Gastrocnemius medialis (tissue), 4 donors: ENCODE data around the gene GABARAPL1. TPM values are rescaled to one million over a fixed set of nuclear protein-coding genes. Genes with fewer than 3 reads are reported as not detected.
"Not testable (repeated sequence)": the region's sequence is repeated elsewhere in the genome, so short reads cannot be mapped to it uniquely, and the experiment has no call there.

Experiments used
- ATAC-seq, 2 donors: fragments of 150-250 bp; one replicate each; pipeline ENCODE4 v1.9.1; 2016
- DNase-seq, 2 donors: peaks; one replicate each; pipeline ENCODE4 v3.0.0-alpha.2; 2019
- H3K27ac ChIP-seq, 4 donors: fragments of 200-600 bp; sonication (generic); 1 replicate in 1 of 4; 2 replicates in 3 of 4; pipeline ENCODE4 v1.5.1; 2016 to 2018; ENCODE audit warnings: mild to moderate bottlenecking in 2 of 4, moderate library complexity in 1 of 4
- H3K27me3 ChIP-seq, 3 donors: fragments of 200-600 bp; sonication (generic) in 2 of 3; 1 replicate in 1 of 3; 2 replicates in 2 of 3; pipeline versions ENCODE4 v1.5.1 to v1.6.0; 2016 to 2019; ENCODE audit warnings: mild to moderate bottlenecking in 1 of 3, moderate library complexity in 1 of 3
- H3K36me3 ChIP-seq, 2 donors: fragments of 200-600 bp; sonication (generic) in 1 of 2; one replicate each; pipeline ENCODE4 v1.5.1; 2017 to 2018
- H3K4me1 ChIP-seq, 2 donors: fragments of 200-600 bp; sonication (generic) in 1 of 2; one replicate each; pipeline ENCODE4 v1.5.1; 2016 to 2017; ENCODE audit warnings: mild to moderate bottlenecking in 2 of 2
- H3K4me3 ChIP-seq, 4 donors: fragments of 200-600 bp; sonication (generic) in 3 of 4; 1 replicate in 1 of 4; 2 replicates in 3 of 4; pipeline ENCODE4 v1.5.1; 2016 to 2019; ENCODE audit warnings: mild to moderate bottlenecking in 2 of 4
- H3K9me3 ChIP-seq, 3 donors: fragments of 200-600 bp; sonication (generic) in 2 of 3; 1 replicate in 1 of 3; 2 replicates in 2 of 3; pipeline ENCODE4 v1.5.1; 2016 to 2019
- CTCF ChIP-seq, 5 experiments: fragments of 450-650 bp in 3 of 5; fragments of 200-600 bp in 2 of 5; sonication (generic) in 2 of 5; IDR thresholded peaks in 4 of 5; conservative IDR thresholded peaks in 1 of 5; 1 replicate in 4 of 5; 2 replicates in 1 of 5; pipeline ENCODE4 v1.5.1; 2016 to 2019; ENCODE audit warnings: antibody characterized with exemption in 5 of 5, mild to moderate bottlenecking in 3 of 5, moderate library complexity in 3 of 5
- POLR2A ChIP-seq, 2 donors: fragments of 450-650 bp; IDR thresholded peaks; one replicate each; pipeline ENCODE4 v1.6.1; 2017; ENCODE audit warnings: antibody characterized with exemption in 2 of 2, mild to moderate bottlenecking in 2 of 2, moderate library complexity in 2 of 2
- in situ Hi-C, 4 donors: fragments of 200-750 bp; cut with MboI; loops; one replicate each; pipeline versions ENCODE4 v1.15.0 to v1.8.0; 2017; ENCODE audit warnings: low sequenced_read_pairs in 4 of 4
- intact Hi-C: fragments of 100-400 bp; cut with DNase I; formaldehyde crosslinking; loops from one replicate; pipeline ENCODE4 v1.15.1; 2023; ENCODE audit warnings: low total_unique reads
- total RNA-seq, 4 donors: library from RNA; depleted of rRNA; stranded (reverse); fragments of >200 nt; gene quantifications; one replicate each; pipeline versions ENCODE4 v1.1.0 to v1.2.3, GENCODE V29; 2016

The GABARAPL1 gene
- total RNA-seq, 4 donors from 2014 or later, result 144 to 605 (median 175) TPM

DNA sequence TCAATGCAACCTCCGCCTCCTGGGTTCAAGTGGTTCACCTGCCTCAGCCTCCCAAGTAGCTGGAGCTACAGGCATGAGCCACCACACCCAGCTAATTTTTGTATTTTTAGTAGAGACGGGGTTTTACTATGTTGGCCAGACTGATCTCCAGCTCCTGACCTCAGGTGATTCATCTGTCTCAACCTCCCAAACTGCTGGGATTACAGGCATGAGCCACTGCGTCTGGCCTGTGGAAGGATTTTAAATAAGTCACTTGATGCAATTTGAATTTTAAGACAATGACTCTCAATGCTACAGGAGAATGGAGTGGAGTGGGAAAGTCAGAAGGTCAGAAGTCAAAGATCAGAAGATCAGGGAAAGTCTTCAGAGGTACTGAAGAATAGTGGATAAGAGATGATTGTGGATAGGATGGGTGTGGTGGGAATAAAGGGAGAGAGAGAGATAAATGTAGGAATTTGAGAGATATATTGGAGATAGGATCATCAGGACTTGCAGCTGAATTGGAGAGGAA is 18.5 kb upstream of the GABARAPL1 start:
- TF ChIP-seq CTCF (IDR thresholded peaks at IDR 0.05 in 4 of 5, conservative IDR thresholded peaks at IDR 0.05 in 1 of 5), result no peak
- no peak for TF ChIP-seq POLR2A (IDR thresholded peaks at IDR 0.05)
- ATAC-seq (no peak), DNase-seq (no peak)
- Histone ChIP-seq H3K27me3 (no peaks in the 10 kb centered on the region), H3K27ac (no peak overlapping the region), H3K4me3 (no peak overlapping the region), H3K36me3 (no peaks in the 10 kb centered on the region), H3K9me3 (no peaks in the 10 kb centered on the region), H3K4me1 (no peaks in the 10 kb centered on the region)
- intact Hi-C loops (no loop called here), in situ Hi-C loops (loop anchor here in 1 of 4 donors (5.0 kb wide), 1 partner anchor 42 kb away; no protein-coding TSS in a partner anchor)

DNA sequence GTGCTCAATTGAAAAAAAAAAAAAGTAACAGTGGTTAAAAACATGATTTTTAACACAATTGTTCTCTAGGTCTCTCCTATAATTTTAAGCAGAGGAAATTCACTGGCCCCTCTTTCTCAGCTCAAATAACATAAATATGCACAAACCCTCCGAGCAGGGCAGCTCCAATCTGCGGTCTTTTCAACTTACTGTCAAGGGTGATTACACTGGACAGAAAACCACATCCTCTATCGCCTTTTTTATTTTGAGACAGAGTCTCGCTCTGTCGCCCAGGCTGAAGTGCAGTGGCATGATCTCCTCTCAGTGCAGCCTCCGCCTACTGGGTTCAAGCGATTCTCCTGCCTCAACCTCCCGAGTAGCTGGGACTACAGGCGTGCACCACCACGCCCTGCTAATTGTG is 16.5 kb upstream of the GABARAPL1 start:
- in situ Hi-C loops, result no loop called here
- H3K9me3 ChIP-seq, result no peaks in the 10 kb centered on the region
- no peaks in the 10 kb centered on the region for H3K36me3 ChIP-seq
- no peak overlapping the region for H3K27ac ChIP-seq
- no peak for TF ChIP-seq CTCF (IDR thresholded peaks at IDR 0.05 in 4 of 5, conservative IDR thresholded peaks at IDR 0.05 in 1 of 5)
- TF ChIP-seq POLR2A (IDR thresholded peaks at IDR 0.05), result no peak
- DNase-seq (no peak), ATAC-seq (no peak)
- H3K27me3 ChIP-seq, result no peaks in the 10 kb centered on the region
- intact Hi-C loops, result no loop called here
- no peaks in the 10 kb centered on the region for H3K4me1 ChIP-seq
- H3K4me3 ChIP-seq, result no peak overlapping the region

DNA sequence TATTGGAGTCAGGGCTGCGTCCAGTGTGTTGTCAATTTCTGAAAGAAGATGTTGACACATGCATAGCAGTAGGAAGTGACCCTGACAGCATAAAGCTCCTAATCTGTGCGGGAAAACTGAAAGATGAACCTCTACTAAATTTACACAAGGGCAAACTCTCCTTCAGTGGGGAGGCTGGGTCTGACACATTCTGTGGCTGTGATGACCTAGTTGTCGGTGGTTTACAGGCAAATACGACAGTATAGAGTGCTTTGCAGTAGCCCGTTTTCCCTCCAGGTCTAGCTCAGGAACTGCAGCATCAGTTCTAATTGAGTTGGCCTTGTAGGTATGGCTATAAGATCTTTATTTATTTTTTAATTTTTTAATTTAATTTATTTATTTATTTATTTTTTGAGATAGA is 14.8 kb upstream of the GABARAPL1 start:
- Histone ChIP-seq H3K27me3 (no peaks in the 10 kb centered on the region), H3K4me3 (no peak overlapping the region), H3K4me1 (no peaks in the 10 kb centered on the region), H3K27ac (no peak overlapping the region), H3K36me3 (no peaks in the 10 kb centered on the region), H3K9me3 (no peaks in the 10 kb centered on the region)
- DNase-seq (no peak), ATAC-seq (no peak)
- in situ Hi-C loops (no loop called here), intact Hi-C loops (no loop called here)
- no peak for TF ChIP-seq CTCF (IDR thresholded peaks at IDR 0.05 in 4 of 5, conservative IDR thresholded peaks at IDR 0.05 in 1 of 5)
- no peak for TF ChIP-seq POLR2A (IDR thresholded peaks at IDR 0.05)

GRCh38 chr12:10204495-10204894 is 8.2 kb upstream of the GABARAPL1 start:
- H3K4me1 ChIP-seq, ATAC-seq, H3K9me3 ChIP-seq, H3K4me3 ChIP-seq, DNase-seq, H3K27me3 ChIP-seq, H3K36me3 ChIP-seq, intact Hi-C loops, H3K27ac ChIP-seq: not testable (repeated sequence)
- in situ Hi-C loops, result loop anchor here in 3 of 4 donors (25.0 kb wide), 2 partner anchors 508 to 1583 kb away; partner anchors contain the start of gene YBX3 (in 2 of the 3)

- H3K4me1 ChIP-seq, result no peaks in the 10 kb centered on the region
- H3K9me3 ChIP-seq, result no peaks in the 10 kb centered on the region
Measured at GRCh38 chr12:10205220-10205807, 7.4 kb upstream of the GABARAPL1 start.

More at GRCh38 chr12:10205220-10205807, 7.4 kb upstream of the GABARAPL1 start:
- TF ChIP-seq CTCF (IDR thresholded peaks at IDR 0.05 in 4 of 5, conservative IDR thresholded peaks at IDR 0.05 in 1 of 5), result no peak
- no peak for TF ChIP-seq POLR2A (IDR thresholded peaks at IDR 0.05)
- in situ Hi-C loops, result loop anchor here in 3 of 4 donors (25.0 kb wide), 2 partner anchors 507 to 1582 kb away; partner anchors contain the start of gene YBX3 (in 2 of the 3)
- DNase-seq (no peak), ATAC-seq (no peak)
- H3K27me3 ChIP-seq, result no peaks in the 10 kb centered on the region
- H3K36me3 ChIP-seq, result no peaks in the 10 kb centered on the region
- intact Hi-C loops, result no loop called here
- no peak overlapping the region for H3K4me3 ChIP-seq
- H3K27ac ChIP-seq, result no peak overlapping the region
